Measurements from ENCODE around the gene TLE4.
"Not testable (repeated sequence)": the region's sequence is repeated elsewhere in the genome, so short reads cannot be mapped to it uniquely, and the experiment has no call there.

The TLE4 gene

GRCh38 chr9:79745752-79746336 is 174.1 kb downstream of the TLE4 start:
- DNase-seq, result no peak

GRCh38 chr9:79751895-79752466 is 180.2 kb downstream of the TLE4 start:
- DNase-seq, result not testable (repeated sequence)

DNA sequence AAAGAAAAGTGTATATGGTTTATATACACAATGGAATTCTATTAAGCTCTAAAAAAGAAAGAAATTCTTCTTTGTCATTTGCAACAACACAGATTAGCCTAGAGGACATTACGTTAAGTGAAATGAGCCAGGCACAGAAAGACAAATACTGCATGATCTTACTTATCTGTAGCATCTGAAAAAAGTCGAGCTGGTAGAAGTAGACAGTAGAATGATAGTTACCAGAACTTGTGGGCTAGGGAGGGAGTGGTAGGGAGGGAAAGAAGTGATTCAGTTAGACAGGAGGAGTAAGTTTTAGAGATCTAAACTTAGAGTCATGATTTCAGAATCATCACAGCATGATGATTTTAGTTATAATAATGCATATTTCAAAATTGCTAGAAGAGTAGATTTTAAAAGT is 184.6 kb downstream of the TLE4 start:
- no peak for DNase-seq

DNA sequence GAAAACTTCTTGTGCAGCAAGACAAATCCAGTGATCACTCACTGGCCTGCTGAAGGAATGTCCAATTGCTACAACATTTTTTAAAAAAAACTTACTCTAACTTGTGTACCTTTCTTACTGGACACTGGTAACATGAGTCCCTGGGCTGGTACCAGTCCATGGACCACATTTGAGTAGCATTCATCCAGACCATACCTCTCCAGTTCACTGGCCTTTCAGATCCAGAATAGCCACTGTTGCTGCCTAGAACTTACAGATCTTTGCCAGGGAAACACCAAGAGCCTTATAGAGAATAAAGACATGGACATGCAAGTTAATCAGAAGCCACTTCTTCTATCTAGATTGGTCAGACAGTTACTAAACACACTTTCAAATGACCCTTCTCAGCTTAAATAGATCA is 185.3 kb downstream of the TLE4 start:
- DNase-seq, result no peak

- DNase-seq, result peak; percentile 7
These were observed 186.3 kb downstream of the TLE4 start for GRCh38 chr9:79757881-79758669.

- no peak for DNase-seq
These were observed 187.7 kb downstream of the TLE4 start for GRCh38 chr9:79759460-79759859.

- DNase-seq, result no peak
These were observed 190.3 kb downstream of the TLE4 start for GRCh38 chr9:79762070-79762469.

GRCh38 chr9:79763671-79764285 is 192.0 kb downstream of the TLE4 start:
- no peak for DNase-seq

DNA sequence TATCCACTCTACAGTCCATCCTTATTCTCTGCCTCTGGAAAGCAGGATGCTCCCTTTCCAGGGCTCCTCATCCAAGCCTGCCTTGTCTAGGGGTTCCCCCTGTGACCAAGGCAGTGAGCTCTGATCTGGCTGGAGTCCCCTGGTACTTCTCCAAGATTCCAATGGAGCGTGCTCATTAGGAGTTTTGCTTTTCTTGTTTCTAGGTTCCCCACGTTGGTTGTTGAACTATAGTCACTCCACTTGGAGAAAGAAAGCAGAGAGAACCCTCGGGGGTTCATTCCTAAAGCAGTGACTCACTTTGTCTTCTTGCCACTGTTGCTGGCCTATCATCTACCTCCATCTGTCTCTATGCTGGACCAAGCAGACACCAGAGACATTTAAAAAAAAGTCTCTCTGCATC is 192.6 kb downstream of the TLE4 start:
- DNase-seq, result no peak

DNA sequence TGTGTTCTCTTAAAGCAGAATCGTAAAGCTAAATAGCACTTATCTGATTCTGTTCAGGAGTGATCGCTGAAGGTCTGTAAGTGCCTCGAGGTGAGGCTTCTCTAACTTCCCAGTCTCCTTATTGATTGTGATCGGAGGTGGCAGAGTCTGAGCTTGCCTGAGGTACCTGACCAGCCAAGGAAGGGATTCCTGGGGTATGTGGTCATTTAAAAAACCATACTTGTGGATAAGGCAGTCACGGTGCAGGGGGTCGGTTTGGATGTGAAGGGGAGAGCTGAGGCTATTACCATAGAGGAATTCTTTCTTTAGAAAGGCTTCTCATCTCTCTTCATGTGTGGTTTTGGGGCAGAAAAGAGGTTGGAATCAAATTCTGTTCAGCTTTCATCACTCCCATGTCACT is 193.7 kb downstream of the TLE4 start:
- no peak for DNase-seq

DNA sequence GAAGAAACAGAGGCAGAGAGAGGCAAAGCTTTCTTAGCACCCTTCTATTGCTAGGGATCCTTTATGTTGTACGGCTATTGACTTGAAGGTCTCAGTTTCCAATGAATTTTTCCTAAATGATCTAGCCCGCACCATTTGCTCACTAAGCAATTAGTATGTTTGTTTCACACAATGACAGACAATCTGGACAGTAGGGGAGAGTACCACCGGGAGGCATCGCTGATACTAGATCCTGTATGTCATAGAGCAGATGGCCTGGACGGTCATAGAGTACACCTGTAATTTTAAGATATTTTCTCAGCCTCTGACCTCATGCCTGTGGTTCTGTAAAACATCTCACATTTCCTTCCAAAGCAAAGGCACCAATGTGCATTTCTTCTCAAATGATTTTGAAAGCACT is 194.3 kb downstream of the TLE4 start:
- DNase-seq, result no peak

DNA sequence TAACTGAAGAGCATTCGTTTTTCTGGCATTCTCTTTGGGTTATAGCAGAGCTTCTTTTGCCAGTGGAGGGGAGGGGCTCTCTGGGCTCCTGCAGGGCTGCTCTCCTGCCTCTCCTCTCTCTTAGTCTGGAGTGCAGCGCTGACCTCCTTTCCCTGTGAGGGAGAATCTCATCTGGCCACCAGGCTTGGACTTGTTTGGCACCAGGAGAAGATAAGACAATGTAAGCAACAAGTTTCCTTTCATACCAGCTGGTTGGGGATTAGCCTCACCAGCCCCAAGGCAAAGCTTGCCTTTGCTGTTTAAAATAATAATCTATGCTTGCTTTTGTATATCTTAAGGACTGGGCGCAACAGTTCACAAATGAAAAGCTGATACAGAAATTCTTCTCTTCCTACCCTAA is 196.4 kb downstream of the TLE4 start:
- no peak for DNase-seq

DNA sequence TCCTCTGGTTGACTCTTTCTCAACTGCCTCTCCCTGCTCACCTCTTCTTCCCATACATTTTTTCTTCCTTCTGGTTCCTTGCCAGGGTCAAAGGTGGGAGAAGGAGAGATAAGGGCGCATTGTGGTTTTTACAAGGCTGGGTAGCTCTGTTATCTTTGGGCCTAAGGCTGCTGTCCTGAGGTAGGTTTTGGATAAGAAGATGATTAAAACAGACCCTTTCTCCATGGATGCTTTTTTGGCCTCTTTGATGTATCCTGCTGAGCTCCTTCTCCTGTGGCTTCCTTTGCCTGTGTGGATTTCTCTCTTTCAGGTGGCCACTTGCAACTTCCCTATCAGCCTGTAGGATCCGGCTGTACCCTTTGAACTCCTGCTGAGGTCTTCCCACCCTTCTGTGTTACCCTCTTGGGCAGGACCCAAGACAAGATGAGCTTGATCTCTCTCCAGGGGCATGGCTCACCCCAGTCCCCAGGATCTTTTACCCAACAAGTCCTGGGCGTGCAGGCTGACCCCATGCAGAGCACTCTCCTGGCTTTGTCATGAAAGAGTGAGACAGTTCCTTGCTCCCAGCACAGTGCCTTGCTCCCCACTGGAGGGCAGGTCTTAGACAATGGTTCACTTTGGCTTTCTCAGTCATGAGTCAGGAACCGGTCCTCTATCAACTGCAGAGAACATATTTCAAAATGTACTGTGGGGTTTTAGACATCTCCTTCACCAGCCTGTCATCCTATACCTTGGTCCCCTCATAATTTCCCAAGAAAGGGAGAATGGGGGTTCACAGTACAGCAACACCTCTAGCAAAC is 197.9 kb downstream of the TLE4 start:
- DNase-seq, result no peak

- DNase-seq, result no peak
These were observed 202.6 kb downstream of the TLE4 start for GRCh38 chr9:79774356-79774755.
